Measurements from ENCODE around the gene OSBPL3.

The OSBPL3 gene

DNA sequence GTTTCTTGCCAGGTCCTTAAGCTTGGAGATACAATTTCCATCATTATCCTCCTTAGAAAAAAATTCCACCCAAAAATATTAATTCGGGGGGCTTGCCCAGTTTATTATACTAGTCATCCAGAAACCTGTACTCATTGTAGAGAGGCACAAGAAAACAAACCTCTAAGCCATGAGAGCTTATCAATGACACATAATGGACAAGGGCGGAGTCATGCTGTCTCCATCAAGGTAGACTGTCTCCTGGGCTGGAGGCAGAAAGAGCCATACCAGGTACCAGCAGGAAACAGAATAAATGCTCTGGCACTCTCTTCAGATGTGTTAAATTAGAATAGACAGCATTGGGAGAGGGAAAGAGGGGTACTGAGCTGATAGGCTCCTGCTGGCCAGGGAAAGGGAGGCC, 153.0 kb downstream of the OSBPL3 start:
- peaks cover 2% of the 10 kb centered on the region; the same call in 1 of the 2 replicates for H3K4me1 ChIP-seq (ENCODE audit: control insufficient read depth, insufficient read depth, low read length)
- no peaks in the 10 kb centered on the region for H3K9me3 ChIP-seq (ENCODE audit: control insufficient read depth, insufficient read depth, low read depth, low read length)
- ChIA-PET CTCF (interaction anchor here (0.7 to 3.2 kb wide), 7 partner anchors 9 to 290 kb away, joined by 3 to 17 read pairs (median 4); no protein-coding TSS in a partner anchor), POLR2A (interaction anchor here (2.2 kb wide), 1 partner anchor 298 kb away, joined by 9 read pairs; the partner anchor contains the start of gene CYCS)
- H3K36me3 ChIP-seq (ENCODE audit: control insufficient read depth in 2 of 2, insufficient read depth in 1 of 2, low read length in 2 of 2) = peaks cover 0 to 6% of the 10 kb centered on the region in 2 experiments; a peak in 2 of 3 replicates
- no peak overlapping the region for H3K27ac ChIP-seq (ENCODE audit: extremely low read depth, low read depth, low read length)
- no peak overlapping the region for H3K4me3 ChIP-seq (ENCODE audit: low read depth, low read length)
- TF ChIP-seq, protein P1, sequence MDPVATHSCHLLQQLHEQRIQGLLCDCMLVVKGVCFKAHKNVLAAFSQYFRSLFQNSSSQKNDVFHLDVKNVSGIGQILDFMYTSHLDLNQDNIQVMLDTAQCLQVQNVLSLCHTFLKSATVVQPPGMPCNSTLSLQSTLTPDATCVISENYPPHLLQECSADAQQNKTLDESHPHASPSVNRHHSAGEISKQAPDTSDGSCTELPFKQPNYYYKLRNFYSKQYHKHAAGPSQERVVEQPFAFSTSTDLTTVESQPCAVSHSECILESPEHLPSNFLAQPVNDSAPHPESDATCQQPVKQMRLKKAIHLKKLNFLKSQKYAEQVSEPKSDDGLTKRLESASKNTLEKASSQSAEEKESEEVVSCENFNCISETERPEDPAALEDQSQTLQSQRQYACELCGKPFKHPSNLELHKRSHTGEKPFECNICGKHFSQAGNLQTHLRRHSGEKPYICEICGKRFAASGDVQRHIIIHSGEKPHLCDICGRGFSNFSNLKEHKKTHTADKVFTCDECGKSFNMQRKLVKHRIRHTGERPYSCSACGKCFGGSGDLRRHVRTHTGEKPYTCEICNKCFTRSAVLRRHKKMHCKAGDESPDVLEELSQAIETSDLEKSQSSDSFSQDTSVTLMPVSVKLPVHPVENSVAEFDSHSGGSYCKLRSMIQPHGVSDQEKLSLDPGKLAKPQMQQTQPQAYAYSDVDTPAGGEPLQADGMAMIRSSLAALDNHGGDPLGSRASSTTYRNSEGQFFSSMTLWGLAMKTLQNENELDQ (tag by site-specific recombination; IDR thresholded peaks at IDR 0.05; ENCODE audit: low read depth) = no peak
- TF ChIP-seq ZNF138 (tag by site-specific recombination; IDR thresholded peaks at IDR 0.05; ENCODE audit: borderline replicate concordance) (no peak), SCRT2 (tag by site-specific recombination; IDR thresholded peaks at IDR 0.05) (no peak), ZNF202 (tag by site-specific recombination; IDR thresholded peaks at IDR 0.05; ENCODE audit: borderline replicate concordance) (no peak), BCL11B (tag by site-specific recombination; IDR thresholded peaks at IDR 0.05; ENCODE audit: low read depth) (no peak), ZNF549 (tag by site-specific recombination; IDR thresholded peaks at IDR 0.05) (no peak), ZBTB8A (tag by site-specific recombination; IDR thresholded peaks at IDR 0.05) (no peak), OSR2 (tag by site-specific recombination; IDR thresholded peaks at IDR 0.05) (no peak), ZNF114 (tag by site-specific recombination; IDR thresholded peaks at IDR 0.05) (no peak), ZNF558 (tag by site-specific recombination; IDR thresholded peaks at IDR 0.05) (no peak), ZNF791 (tag by site-specific recombination; IDR thresholded peaks at IDR 0.05) (no peak)
- TF ChIP-seq, protein P2, sequence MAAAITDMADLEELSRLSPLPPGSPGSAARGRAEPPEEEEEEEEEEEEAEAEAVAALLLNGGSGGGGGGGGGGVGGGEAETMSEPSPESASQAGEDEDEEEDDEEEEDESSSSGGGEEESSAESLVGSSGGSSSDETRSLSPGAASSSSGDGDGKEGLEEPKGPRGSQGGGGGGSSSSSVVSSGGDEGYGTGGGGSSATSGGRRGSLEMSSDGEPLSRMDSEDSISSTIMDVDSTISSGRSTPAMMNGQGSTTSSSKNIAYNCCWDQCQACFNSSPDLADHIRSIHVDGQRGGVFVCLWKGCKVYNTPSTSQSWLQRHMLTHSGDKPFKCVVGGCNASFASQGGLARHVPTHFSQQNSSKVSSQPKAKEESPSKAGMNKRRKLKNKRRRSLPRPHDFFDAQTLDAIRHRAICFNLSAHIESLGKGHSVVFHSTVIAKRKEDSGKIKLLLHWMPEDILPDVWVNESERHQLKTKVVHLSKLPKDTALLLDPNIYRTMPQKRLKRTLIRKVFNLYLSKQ (tag by site-specific recombination; IDR thresholded peaks at IDR 0.05; ENCODE audit: borderline replicate concordance) = no peak

DNA sequence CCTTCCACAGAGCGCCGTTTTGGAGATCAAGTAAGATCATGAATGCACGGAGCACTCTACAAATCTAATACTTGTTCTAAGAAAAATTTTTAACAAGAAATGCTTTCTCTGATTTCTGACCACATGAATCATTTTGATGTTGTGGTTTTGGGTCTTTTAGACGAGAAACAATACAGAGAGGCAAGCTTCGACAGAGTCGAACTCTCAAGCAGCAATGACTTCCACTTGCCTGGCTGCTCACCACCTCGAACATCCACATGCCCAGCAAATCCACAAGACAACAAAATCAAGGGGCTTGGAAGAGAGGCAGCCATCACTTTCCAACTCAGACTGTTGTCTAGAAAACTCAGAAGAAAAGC, 153.3 kb downstream of the OSBPL3 start:
- TF ChIP-seq, protein P3, sequence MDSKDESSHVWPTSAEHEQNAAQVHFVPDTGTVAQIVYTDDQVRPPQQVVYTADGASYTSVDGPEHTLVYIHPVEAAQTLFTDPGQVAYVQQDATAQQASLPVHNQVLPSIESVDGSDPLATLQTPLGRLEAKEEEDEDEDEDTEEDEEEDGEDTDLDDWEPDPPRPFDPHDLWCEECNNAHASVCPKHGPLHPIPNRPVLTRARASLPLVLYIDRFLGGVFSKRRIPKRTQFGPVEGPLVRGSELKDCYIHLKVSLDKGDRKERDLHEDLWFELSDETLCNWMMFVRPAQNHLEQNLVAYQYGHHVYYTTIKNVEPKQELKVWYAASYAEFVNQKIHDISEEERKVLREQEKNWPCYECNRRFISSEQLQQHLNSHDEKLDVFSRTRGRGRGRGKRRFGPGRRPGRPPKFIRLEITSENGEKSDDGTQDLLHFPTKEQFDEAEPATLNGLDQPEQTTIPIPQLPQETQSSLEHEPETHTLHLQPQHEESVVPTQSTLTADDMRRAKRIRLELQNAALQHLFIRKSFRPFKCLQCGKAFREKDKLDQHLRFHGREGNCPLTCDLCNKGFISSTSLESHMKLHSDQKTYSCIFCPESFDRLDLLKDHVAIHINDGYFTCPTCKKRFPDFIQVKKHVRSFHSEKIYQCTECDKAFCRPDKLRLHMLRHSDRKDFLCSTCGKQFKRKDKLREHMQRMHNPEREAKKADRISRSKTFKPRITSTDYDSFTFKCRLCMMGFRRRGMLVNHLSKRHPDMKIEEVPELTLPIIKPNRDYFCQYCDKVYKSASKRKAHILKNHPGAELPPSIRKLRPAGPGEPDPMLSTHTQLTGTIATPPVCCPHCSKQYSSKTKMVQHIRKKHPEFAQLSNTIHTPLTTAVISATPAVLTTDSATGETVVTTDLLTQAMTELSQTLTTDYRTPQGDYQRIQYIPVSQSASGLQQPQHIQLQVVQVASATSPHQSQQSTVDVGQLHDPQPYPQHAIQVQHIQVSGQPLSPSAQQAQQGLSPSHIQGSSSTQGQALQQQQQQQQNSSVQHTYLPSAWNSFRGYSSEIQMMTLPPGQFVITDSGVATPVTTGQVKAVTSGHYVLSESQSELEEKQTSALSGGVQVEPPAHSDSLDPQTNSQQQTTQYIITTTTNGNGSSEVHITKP (tag by site-specific recombination; IDR thresholded peaks at IDR 0.05) = no peak
- TF ChIP-seq ZNF248 (tag by site-specific recombination; IDR thresholded peaks at IDR 0.05) (no peak), MYNN (tag by site-specific recombination; IDR thresholded peaks at IDR 0.05; ENCODE audit: borderline replicate concordance) (no peak), KLF1 (tag by site-specific recombination; IDR thresholded peaks at IDR 0.05) (no peak), ZNF24 (tag by site-specific recombination; IDR thresholded peaks at IDR 0.05) (no peak)
- TF ChIP-seq, protein P4, sequence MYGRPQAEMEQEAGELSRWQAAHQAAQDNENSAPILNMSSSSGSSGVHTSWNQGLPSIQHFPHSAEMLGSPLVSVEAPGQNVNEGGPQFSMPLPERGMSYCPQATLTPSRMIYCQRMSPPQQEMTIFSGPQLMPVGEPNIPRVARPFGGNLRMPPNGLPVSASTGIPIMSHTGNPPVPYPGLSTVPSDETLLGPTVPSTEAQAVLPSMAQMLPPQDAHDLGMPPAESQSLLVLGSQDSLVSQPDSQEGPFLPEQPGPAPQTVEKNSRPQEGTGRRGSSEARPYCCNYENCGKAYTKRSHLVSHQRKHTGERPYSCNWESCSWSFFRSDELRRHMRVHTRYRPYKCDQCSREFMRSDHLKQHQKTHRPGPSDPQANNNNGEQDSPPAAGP (tag by site-specific recombination; IDR thresholded peaks at IDR 0.05) = no peak
- ChIA-PET CTCF (interaction anchor here (0.7 to 3.2 kb wide), 8 partner anchors 9 to 290 kb away, joined by 3 to 17 read pairs (median 4); no protein-coding TSS in a partner anchor), POLR2A (interaction anchor here (2.2 kb wide), 1 partner anchor 299 kb away, joined by 9 read pairs; the partner anchor contains the start of gene CYCS)
- Histone ChIP-seq H3K4me3 (ENCODE audit: low read depth, low read length) (no peak overlapping the region), H3K4me1 (ENCODE audit: control insufficient read depth, insufficient read depth, low read length) (peaks cover 2% of the 10 kb centered on the region; the same call in 1 of the 2 replicates), H3K36me3 (ENCODE audit: control insufficient read depth in 2 of 2, insufficient read depth in 1 of 2, low read length in 2 of 2) (peaks cover 0 to 6% of the 10 kb centered on the region in 2 experiments; a peak in 2 of 3 replicates), H3K9me3 (ENCODE audit: control insufficient read depth, insufficient read depth, low read depth, low read length) (no peaks in the 10 kb centered on the region), H3K27ac (ENCODE audit: extremely low read depth, low read depth, low read length) (no peak overlapping the region)

All from HEK293 (cell line).